ENCODE results near the gene COTL1.
"Not testable (repeated sequence)": the region's sequence is repeated elsewhere in the genome, so short reads cannot be mapped to it uniquely, and the experiment has no call there.

COTL1 gene

DNA sequence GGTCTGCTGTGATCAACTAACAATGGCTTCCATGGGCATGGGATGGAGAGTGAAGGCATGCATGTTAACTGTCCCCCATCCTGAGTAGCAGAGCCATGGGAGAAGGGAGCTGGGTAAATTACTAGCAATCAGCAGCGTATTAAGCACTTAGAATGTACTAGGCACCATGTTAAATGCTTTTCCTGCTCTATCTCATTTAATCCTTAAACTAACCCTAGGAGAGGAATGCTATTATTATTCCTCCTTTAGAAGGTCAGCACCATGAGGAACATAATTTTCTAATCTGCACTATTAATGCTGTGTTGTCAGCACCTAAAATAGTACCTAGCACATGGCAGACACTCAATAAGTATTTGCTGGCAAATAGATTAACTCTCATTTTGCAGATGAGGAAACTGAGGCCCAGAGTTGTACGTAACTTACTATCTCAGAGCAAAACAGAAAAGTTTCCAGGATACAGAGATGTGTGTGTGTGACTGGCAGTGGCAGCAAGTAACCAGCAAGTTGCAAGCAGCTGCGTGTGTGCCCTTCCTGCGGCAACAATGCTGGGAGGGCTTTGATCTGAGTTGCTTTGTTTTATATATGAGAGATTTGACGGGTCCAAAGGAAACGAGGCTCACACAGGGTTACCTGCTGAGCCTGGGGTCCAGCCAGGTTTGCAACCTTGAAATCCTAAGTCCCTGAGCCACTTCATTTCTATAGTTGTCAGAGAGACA lies 23.9 kb upstream of the COTL1 start:
- peak; percentile 58 for DNase-seq

DNA sequence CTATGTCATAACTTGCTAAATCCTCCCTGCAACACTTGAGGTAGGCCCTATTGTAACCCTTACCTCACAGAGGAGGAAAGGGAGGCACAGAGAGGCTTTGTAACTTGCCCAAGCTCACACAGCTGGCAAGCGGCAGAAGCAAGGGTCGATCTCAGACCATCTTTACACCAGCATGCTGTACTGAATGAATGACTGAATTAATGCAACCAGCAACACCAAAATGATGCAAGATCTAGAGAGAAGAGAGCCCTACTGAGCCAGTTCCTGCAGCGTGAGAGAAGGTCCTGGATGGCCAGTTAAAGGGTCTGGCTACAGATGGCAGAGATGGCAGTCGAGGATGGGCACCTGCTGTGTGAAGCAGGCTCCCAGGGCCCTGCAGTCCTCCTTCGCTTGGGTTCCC lies 22.3 kb upstream of the COTL1 start:
- DNase-seq, result no peak

DNA sequence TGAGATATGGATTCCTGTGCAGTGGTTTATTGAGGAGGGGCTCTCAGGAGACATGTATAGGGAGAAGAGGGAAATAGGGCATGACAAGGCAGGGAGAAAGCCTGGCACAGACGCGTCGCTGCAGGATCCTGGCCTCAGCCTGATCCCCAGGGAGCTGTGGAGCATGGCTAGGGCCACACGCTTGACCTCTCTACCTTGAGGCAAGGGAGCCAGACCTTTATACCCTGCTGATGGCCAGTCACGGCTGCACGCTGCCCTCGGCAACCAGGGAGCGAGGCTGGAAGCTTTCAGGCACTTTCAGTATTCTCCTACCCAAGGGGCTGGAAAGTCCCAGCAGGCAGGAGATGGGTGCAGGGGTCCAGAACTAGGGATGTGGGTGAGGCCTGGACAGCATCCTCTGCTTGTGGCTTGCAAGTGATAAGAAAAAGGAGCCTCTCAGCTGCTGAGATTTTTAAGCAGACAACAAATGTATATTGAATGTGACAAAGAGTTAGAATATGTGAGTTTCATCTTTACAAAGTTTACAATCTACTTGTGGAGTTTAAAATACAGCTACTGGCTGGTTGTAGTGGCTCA lies 20.4 kb upstream of the COTL1 start:
- no peak for DNase-seq

DNA sequence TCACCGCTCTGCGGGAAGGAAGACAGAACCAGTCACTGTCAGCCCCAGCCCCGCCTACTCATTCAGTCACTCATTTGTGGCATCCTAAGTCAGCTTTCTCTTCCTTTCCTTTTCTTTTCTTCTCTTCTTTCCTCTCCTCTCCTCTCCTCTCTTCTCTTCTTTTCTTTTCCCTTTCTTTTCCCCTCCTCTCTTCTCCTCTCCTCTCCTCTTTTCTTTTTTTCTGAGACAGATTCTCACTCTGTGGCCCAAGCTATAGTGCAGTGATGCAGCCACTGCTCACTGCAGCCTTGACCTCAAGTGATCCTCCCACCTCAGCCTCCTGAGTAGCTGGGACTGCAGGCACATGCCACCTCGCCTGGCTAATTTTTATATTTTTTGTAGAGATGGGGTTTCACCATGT lies 19.8 kb upstream of the COTL1 start:
- DNase-seq, result no peak

DNA sequence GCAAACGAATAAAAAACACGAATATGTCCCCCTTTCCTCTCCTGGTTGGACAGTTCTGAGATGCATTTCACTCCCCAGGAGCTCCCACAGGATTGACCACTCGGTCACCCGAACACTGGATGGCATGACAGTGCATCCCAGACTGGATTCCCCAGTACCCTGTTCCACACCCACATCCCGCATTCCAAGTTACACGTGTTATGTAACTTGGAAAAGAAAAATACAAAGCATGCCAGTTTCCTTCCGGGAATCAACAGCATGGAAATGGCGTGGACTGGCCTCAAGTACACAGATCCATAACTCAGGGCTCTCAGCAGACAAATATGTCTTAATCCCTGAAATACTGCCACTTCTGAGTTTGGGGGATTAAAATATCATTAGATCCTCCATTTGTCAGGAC lies 17.8 kb upstream of the COTL1 start:
- no peak for DNase-seq

DNA sequence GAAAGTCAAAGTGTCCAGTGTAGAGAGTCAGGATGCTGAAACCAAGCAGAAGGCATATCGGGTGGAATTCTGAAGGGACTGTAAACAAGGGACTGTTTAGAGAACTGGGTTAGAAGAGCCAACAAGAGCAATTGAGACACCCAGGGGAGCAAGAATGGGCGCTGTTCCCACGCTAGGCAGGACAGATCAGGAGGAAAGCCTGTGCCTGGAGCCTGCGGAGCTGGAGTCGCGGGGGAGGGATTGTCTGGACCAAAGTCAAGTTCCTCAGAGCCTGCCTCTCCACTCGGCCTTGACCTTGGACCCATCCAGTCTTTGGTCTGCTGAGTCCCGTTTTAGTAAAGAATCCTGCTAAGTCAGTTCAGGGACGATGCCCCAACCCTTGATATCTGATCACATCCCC lies 15.7 kb upstream of the COTL1 start:
- DNase-seq, result no peak

DNA sequence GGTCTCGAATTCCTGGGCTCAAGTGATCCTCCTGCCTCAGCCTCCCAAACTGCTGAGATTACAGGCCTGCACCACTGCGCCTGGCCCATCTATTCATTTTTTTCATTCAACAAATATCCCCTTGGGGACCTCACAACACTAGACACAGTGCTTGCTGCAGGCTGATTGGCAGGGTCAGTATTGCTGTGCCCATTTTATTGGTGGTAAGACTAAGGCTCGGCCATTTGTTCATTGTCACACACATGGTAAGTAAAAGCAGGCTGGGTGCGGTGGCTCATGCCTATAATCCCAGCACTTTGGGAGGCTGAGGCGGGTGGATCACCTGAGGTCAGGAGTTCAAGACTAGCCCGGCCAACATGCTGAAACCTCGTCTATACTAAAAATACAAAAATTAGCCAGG lies 15.0 kb upstream of the COTL1 start:
- not testable (repeated sequence) for DNase-seq

DNA sequence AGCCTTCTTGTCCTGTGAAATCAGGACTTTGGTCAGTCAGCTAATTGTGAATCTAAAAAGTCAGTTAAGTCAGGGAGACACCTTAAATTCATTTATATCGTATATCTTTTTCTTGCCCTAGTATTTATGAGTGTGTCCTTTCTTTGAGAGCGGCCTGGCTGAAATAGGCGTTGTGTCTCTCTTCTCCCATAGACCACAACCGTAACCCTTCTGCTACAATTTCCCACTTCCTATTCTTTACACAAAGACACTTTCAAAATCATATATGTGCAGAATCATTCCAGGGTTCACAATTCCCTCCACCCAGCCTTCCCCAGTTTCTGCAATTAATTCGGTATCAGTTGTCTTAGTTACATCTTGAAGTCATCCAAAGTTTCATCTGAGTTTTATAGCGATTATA lies 14.0 kb upstream of the COTL1 start:
- DNase-seq, result no peak

DNA sequence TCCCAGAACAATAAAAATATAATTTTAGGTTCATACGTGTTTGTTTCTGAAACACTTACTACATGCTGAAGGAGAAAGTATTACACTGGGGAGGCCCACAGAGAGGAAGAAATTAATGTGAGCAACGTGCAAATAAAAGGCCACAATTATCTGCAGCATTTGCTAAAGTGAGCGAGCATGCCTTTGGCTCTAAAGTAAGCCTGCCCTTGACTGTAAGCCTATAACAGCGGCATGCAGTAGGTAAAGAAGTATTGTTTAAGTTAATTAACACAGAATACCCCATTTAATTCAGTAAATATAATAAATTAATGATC lies 13.2 kb upstream of the COTL1 start:
- DNase-seq, result no peak

DNA sequence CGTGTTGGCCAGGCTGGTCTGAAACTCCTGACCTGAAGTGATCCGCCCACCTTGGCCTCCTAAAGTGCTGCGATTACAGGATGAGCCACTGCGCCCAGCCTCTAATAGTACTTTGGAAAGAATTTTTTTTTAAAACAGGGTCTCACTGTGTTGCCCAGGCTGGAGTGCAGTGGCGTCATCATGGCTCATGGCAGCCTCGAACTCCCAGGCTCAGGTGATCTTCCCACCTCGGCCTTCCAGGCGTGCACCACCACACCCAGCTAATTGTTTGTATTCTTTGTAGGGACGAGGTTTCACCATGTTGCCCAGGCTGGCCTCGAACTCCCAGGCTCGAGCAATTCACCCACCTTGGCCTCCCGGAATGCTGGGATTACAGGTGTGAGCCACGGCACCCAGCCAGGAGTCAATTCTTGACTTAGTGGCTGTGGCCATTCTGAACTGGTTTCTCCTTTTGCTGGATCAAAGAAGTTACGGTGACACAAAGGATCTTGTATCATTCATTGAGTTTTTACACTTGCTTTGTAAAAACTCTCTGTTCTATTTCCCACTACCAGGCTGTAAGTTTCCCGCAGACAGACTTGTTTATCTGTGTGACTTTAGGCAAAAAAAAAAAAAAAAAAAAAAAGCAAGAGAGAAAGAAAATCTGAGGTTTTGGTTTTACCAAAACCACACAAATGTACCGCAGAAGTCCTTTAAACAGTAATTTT lies 12.7 kb upstream of the COTL1 start:
- no peak for DNase-seq

DNA sequence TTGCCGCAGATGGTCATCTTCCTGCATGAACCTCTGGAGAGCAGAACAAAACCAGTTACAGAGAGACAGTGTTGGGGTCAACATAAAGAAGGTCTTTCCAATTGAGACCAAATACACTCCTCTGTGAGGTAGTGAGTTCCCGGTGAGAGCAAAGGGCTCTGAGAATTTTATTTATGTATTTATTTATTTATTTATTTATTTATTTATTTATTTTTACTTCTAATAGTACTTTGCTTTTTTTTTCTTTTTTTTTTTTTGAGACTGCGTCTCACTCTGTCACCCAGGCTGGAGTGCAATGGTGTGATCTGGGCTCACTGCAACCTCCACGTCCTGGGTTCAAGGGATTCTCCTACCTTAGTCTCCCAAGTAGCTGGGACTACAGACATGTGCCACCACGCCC lies 12.1 kb upstream of the COTL1 start:
- no peak for DNase-seq

DNA sequence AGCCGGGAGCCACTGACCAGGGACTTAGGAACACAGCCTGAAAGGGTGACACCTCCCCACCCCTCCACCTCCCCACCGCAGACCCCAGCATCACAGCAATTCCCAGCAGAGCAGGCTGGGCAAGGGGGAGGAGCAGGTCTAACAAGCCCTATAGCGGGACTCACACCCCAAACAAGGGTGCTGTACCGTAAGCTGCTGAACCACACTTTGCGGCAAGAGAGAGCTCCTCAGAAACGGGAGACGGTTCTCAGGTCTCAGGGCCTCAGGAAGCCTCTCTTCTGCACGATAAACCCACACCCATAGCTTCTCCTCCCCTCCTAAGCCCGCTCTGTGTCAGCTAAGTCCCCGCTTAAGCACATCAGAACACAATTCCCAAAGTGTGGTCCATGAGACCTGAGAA lies 11.7 kb upstream of the COTL1 start:
- DNase-seq, result no peak

DNA sequence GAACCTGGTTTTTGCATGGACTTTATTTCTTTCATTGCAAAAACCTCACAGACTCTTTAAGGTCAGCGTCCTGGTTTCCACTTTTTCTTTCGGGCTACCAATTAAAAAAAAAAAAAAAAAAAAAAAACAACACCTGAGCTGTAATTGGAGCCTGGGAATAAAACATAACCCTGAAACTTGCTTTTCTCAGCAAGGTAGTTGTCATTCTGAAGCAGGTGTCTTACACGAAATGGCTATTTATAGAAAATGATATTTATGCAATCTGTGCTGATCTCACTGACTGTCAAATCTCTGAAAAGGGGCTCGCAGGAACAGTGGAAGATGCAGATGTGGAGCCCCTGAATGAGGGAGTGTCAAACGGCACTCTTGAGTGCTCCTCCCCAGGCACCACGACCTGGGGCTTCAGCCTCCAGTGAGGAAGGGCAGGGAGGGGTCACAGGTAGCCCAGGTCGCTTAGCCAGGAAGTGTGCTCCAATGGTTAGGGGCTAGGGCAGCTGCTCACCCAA lies 10.4 kb upstream of the COTL1 start:
- no peak for DNase-seq

DNA sequence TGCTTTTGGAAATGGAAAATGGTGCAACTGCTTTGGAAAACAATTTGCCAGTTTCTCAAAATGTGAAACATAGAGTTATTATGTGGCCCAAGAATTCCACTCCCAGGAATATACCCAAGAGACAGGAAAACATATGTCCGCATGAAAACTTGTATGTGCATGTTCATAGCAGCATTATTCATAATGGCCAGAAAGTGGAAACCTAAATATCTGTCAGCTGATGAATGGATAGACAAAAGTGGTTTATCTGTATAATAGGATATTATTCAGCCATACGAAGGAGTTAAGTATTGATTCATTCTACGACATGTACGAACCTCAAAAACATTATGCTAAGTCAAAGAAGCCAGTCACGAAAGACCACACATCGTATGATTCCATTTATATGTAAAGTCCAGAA lies 7.7 kb upstream of the COTL1 start:
- DNase-seq, result no peak

DNA sequence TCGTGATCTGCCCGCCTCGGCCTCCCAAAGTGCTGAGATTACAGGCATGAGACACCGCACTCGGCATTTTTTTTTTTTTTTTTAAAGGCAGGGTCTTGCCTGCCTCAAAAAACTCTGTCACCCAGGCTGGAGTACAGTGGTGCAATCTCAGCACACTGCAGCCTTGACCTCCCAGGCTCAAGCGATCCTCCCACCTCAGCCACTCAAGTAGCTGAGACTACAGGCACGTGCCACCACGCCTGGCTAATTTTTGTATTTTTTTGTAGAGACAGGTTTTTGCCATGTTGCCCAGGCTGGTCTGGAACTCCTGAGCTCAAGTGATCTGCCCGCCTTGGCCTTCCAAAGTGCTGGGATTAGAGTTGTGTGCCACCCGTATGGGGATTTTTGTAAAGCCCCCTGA lies 3.0 kb upstream of the COTL1 start:
- not testable (repeated sequence) for DNase-seq

DNA sequence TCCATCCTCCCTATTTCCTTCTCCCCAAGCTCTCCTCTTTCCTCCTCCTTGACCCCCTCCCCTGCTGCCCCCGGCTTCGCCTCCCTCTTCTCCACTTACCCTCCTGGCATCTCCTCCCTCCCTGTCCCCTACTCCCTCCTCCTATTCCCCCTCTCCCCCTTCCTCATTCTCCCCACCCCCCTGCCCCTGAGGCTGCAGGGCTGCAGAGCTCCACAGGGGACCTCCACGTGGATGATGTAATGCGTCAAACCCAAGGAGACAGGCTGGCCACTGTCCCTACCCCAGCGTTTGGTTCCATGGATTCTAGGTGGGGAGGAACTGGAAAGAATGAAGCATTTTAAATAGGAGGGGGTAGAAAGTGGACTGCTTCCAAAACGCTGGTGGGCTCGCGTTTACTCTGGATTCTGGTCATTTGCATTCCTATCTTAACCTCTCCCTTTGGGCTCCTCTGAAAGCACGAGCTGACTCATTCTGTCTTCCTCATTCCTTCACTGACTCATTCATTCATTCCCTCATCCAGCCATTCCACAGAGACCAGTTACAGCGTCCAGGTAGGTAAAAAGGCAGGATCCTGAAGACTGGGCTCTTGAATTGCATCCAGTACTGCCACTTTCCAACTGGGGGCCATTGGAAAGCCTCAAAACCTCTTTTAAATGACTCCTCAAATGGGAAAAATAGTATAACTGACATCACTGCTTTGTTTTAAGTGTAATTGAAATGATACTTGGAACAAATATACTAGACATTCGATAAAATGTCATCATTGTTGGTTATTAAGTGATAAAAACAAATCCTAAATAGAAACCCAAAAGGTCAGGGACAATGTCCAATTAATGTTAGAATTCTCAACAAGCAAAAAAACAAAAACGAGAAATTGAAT lies 943 bp upstream of the COTL1 start:
- DNase-seq, result peak; percentile 3

DNA sequence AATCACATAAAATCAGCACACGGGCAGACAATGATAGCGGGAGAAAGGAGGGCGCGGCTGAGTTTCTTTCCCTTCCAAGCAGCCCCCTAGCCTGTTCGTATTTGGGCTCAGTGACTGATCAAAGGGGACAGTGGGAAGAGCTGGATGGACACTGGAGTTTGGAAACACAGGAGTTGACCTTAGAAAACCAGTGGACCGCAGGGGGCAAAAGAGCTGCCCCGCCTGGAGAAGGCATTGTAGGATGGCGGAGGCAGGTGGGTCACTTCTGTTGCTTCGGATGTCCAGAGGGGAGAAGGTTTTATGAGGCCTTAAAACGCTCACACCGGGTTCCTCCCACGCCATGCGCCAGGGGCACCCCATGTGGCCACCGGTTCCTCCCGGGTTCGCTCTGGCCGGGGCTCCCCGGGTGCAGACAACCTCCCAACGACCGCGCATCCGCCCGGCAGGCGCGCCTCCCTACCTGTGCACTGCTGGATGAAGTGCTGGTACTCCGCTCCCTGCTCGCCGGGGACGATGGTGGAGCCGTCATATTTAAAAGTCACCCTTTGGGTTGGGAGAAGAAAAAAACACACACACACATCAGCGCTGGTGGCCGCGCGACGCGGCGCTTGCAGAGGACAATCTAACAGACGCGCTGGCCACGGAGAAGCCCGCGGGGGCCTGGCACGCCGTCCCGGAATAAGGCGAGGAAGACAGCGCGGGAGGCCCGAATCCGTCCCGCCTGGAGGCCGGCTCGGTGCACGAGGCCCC lies 662 bp downstream of the COTL1 start:
- peak; percentile 73 for DNase-seq

DNA sequence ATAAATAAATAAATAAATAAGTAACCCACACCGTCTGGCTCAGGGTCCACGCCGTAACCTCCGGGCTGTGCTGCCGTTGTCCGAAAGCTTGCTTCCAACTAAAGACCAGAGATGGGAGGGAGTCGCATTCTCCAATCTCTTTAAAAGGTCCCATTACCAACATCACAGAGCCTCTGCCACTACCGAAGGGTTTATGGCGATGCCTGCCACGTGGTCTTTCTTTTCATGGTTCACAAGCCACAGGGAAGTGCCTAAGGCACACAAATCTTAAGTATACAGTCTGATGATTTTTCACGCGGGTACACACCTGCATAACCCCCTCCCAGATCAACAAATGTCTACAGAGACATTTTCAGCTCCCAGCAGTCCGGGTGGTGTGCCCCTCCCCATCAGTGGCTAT lies 1.4 kb downstream of the COTL1 start:
- DNase-seq, result peak; percentile 53

DNA sequence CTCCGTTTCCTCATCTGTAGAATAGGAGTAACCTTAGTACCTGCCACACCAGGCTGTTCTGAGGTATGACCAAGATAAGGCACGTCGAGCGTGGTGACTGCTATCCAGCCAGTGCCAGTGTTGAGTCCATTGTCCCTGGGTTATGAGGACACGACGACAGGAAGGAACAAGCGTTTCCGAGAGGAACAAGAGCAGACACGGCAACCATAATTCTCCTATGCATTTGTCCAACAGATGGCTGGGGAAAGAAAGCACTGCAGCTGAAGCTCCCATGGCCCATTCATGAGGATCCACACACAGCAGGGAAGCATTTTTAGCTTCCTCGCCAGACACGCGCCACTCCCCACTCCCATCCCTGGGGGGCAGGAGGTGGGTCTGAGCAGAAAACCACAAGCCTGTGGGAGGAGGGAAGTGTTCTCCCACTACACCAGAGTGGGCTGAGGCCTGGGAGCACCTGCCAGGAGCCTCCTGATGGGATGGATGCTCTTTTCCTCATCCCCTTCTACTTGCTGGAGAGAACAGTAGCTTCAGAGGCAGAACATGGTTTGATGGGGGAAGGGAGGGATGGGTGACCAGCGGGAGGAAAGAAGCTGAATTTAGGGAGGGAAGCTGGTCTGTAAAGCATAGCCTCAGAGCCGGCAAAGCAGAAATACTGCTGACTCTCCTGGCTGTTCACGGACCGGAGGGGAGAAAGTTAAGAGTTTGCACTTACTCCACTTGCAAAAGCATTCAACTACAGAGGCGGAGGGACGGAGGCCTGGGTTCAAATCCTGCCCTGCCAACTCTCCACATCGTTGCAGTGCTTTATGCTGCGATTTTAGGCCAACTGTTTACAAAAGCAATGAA lies 2.7 kb downstream of the COTL1 start:
- peak; percentile 9 for DNase-seq

DNA sequence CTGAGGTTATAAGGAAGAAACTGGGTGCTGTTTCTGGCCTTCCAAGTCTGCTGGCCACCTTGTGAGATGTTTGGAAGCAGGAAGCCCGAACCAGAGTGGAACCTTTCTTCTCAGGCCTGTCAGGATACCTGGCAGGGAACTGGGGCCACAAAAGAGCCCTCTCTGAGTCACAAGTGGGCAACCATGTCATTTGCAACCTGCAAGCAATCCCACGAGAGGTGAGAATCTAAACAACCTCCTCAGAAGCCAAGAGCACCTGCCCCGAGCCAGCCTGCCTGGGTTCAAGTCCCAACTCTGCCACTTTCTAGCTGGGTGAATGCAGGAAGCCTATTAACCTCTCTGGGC lies 3.3 kb downstream of the COTL1 start:
- peak; percentile 54 for DNase-seq

DNA sequence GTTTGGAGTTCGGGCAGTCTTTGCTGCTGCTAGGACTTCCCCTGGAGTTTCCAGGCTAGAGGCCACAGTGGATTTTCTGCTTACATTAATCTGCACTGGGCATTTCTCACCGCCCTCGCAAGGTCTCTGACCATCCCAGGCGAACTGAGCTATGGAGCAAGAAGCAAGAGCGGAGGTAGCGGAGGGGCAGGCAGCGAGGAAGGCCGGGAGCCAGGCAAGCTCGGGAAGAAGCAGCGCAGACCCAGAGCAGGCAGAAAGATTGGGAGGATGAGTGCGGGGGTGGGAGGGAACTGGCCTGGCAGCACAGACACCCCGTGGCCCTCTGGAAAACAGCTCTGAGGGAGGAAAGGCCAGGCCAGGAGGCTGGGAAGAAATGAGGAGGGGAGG lies 3.8 kb downstream of the COTL1 start:
- no peak for DNase-seq

Measured in CD4-positive, alpha-beta T cell treated with Interleukin-17A for 4 hours (primary cell).